Measurements from ENCODE around the gene CYP2W1. TPM values are rescaled to one million over a fixed set of nuclear protein-coding genes. Genes with fewer than 3 reads are reported as not detected.

The CYP2W1 gene
- total and polyA plus RNA-seq, 2 donors (not counting 3 experiments of a cell fraction or from before 2014, with no cell fraction given), result not detected

- Histone ChIP-seq H4K20me1 (replicated peaks; ENCODE audit: control insufficient read depth, extremely low read depth, insufficient read depth, low read length) (no peaks in the 10 kb centered on the region), H2AFZ (ENCODE audit: low read depth, low read length) (no peak overlapping the region), H3K9me1 (replicated peaks; ENCODE audit: control insufficient read depth, extremely low read depth, insufficient read depth, low read length) (no peaks in the 10 kb centered on the region), H3K9me3 (replicated peaks; ENCODE audit: control insufficient read depth, insufficient read depth, low read length) (no peaks in the 10 kb centered on the region), H3K36me3 (ENCODE audit: control insufficient read depth in 2 of 2, extremely low read depth in 1 of 2, insufficient read depth in 2 of 2, low read length in 2 of 2) (peaks cover 0 to 5% of the 10 kb centered on the region in 2 experiments), H3K4me3 (replicated peaks in 1 of 3; ENCODE audit: insufficient read depth in 1 of 3, low read depth in 1 of 3, low read length in 3 of 3) (no peak overlapping the region), H3K9ac (replicated peaks; ENCODE audit: extremely low read depth, insufficient read depth, low read length) (no peak overlapping the region), H3K27me3 (ENCODE audit: control insufficient read depth in 2 of 2, insufficient read depth in 2 of 2, low read length in 2 of 2) (no peaks in the 10 kb centered on the region), H3K4me1 (ENCODE audit: control insufficient read depth, extremely low read depth, insufficient read depth, low read length) (no peaks in the 10 kb centered on the region), H3K27ac (ENCODE audit: insufficient read depth, low read depth, low read length) (no peak overlapping the region), H3K4me2 (ENCODE audit: insufficient read depth, low read length) (no peak overlapping the region), H3K79me2 (ENCODE audit: control insufficient read depth, insufficient read depth, low read length) (no peaks in the 10 kb centered on the region)
- no TSS peak for BruUV-seq (replicated peaks)
- DNase-seq (ENCODE audit: low read depth, low spot score) (no peak), FAIRE-seq (no peak)
- ChIA-PET CTCF (interaction anchor here (1.5 kb wide), 1 partner anchor 53 kb away, joined by 10 read pairs; no protein-coding TSS in a partner anchor), POLR2A (no interaction called here)
- intact Hi-C loops (cut with micrococcal nuclease) (no loop called here), dilution Hi-C loops (cut with MboI; ENCODE audit: extremely low pct_ligation_motif_present, low sequenced_read_pairs) (no loop called here)
- TF ChIP-seq MYC (IDR thresholded peaks at IDR 0.05; ENCODE audit: low read depth, low read length), result no peak
- no peak for TF ChIP-seq FOS (IDR thresholded peaks at IDR 0.05; ENCODE audit: borderline replicate concordance, insufficient read depth, low read length)
- TF ChIP-seq POLR2A (IDR thresholded peaks at IDR 0.05; ENCODE audit: low read depth, low read length), result no peak
- no peak for TF ChIP-seq POLR2AphosphoS5 (IDR thresholded peaks at IDR 0.05; ENCODE audit: insufficient read depth, low read depth, low read length)
- TF ChIP-seq JUN (IDR thresholded peaks at IDR 0.05; ENCODE audit: borderline replicate concordance, insufficient read depth, insufficient read length, low read depth), result no peak
- TF ChIP-seq GATA2 (IDR thresholded peaks at IDR 0.05; ENCODE audit: insufficient read depth, insufficient read length, low read depth, low read length), result no peak
- no peak for TF ChIP-seq MAX (IDR thresholded peaks at IDR 0.05; ENCODE audit: insufficient read depth, insufficient read length)
- no peak for TF ChIP-seq CTCF (IDR thresholded peaks at IDR 0.05; ENCODE audit: extremely low read depth in 1 of 2, insufficient read depth in 1 of 2, low read depth in 1 of 2, low read length in 2 of 2)
- TF ChIP-seq EZH2 (IDR thresholded peaks at IDR 0.05; ENCODE audit: borderline replicate concordance, low read depth, low read length, severe bottlenecking), result no peak
Measured at GRCh38 chr7:1012716-1013095, 29.7 kb downstream of the CYP2W1 start.

Measured in endothelial cell of umbilical vein (primary cell).